Lower lobe of right lung (tissue), 2 donors: ENCODE measurements around the gene NUAK1. TPM values are rescaled to one million over a fixed set of nuclear protein-coding genes. Genes with fewer than 3 reads are reported as not detected.
A peak's percentile ranks its signal among the peaks of the same experiment; 100 is the strongest.

ENCODE experiments used
- ATAC-seq, 2 donors: fragments of 200-7000 bp; cut with Tn5 transposase; one replicate each; pipeline ENCODE4 v1.9.1; 2020 to 2022; ENCODE audit warnings: mild to moderate bottlenecking in 2 of 2, moderate library complexity in 2 of 2
- DNase-seq: peaks from one replicate; pipeline ENCODE4 v3.0.0-alpha.2; 2020
- H3K27ac ChIP-seq: fragments of 200-600 bp; one replicate; pipeline ENCODE4 v1.8.0; 2022
- H3K27me3 ChIP-seq: fragments of 200-600 bp; one replicate; pipeline ENCODE4 v1.8.0; 2022; ENCODE audit warnings: low read depth
- H3K36me3 ChIP-seq: fragments of 200-600 bp; one replicate; pipeline ENCODE4 v1.8.0; 2022; ENCODE audit warnings: mild to moderate bottlenecking
- H3K4me1 ChIP-seq: fragments of 200-600 bp; one replicate; pipeline ENCODE4 v1.8.0; 2022
- H3K4me3 ChIP-seq: fragments of 200-600 bp; one replicate; pipeline ENCODE4 v1.8.0; 2022; ENCODE audit warnings: mild to moderate bottlenecking
- H3K9me3 ChIP-seq: fragments of 200-600 bp; one replicate; pipeline ENCODE4 v1.8.0; 2022
- CTCF ChIP-seq: fragments of 200-600 bp; IDR thresholded peaks from one replicate; pipeline ENCODE4 v1.8.0; 2022; ENCODE audit warnings: antibody characterized with exemption, mild to moderate bottlenecking
- intact Hi-C: fragments of 100-400 bp; cut with DNase I; formaldehyde crosslinking; loops from one replicate; pipeline ENCODE4 v1.11.0; 2022
- total RNA-seq: library from RNA; stranded (reverse); fragmentation: NEBNext Ultra II Directional; extraction: Animal tissue kit (Norgen Biotek cat#: 25700); gene quantifications from one replicate; pipeline ENCODE4 v1.2.1, GENCODE V29; 2021
- donor health status: DM: no; HTN: yes; CAD: no; lungs with severe emphysema.

The NUAK1 gene
- total RNA-seq, 1 donor from 2014 or later, result 17.5 TPM

- no peak for TF ChIP-seq CTCF
- no peaks in the 10 kb centered on the region for H3K9me3 ChIP-seq
- peak in 1 of 2 donors; percentile 6 for ATAC-seq
- no peak overlapping the region for H3K4me3 ChIP-seq
- peaks cover 50% of the 10 kb centered on the region for H3K4me1 ChIP-seq
- no peaks in the 10 kb centered on the region for H3K27me3 ChIP-seq
- DNase-seq, result no peak
- peak overlapping the region; percentile 54 for H3K27ac ChIP-seq
- intact Hi-C loops, result no loop called here
- H3K36me3 ChIP-seq, result no peaks in the 10 kb centered on the region
Measured at GRCh38 chr12:106113446-106113823, 25.3 kb downstream of the NUAK1 start.

DNA sequence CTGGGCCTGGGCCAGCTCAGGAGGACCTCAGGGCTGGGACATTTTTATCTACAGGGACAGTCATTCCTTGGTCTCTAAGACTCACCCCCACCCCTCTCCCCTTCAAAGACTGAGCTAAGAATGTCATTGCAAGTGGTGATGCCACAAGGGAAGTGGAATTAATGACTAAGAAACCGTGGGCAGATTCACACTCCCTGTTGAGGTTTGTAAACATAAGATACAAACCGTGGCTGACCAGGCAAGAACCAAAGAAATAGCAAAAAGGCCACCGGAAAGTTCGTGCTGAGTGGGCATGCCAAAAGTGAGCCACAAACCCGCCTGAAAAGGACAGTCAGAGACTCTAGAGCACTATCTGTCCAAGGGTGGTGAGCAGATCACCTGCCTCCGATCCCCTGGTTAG lies 25.7 kb downstream of the NUAK1 start:
- intact Hi-C loops, result no loop called here
- no peaks in the 10 kb centered on the region for H3K36me3 ChIP-seq
- TF ChIP-seq CTCF, result no peak
- peaks cover 54% of the 10 kb centered on the region for H3K4me1 ChIP-seq
- ATAC-seq (no peak), DNase-seq (no peak)
- peak overlapping the region; percentile 54 for H3K27ac ChIP-seq
- no peak overlapping the region for H3K4me3 ChIP-seq
- no peaks in the 10 kb centered on the region for H3K27me3 ChIP-seq
- H3K9me3 ChIP-seq, result no peaks in the 10 kb centered on the region

DNA sequence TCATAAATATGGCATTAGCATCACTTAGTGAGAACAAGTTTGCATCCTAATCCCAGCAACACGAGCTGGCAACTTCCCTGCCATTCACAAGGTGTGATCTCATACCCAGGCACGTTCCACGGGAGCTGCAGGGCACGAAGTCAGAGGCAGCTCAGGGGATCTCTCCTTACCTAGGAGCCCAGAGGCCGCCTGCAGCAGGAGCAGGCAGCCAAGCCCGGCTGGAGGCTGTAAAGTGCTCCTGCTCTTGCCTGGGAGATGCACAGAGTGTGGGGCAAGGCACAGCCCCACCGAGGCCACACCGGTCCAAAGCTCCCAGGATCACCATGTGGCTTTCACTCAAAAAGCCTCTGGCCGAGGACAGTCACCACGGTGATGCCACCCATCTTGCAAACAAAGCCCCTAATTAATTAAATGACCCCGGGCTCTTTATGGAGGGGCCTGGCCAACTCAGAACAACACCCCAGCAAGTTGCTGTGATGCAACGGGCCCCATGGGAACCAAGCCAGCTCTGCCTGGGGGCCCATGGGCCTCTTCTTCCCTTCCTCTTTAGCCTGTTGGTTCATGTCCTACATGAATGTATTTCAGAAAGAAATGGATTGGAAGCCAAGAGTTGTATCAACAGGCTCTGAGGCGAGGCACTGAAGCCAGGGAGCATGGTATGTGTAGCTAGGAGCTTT lies 26.5 kb downstream of the NUAK1 start:
- no peaks in the 10 kb centered on the region for H3K36me3 ChIP-seq
- DNase-seq (no peak), ATAC-seq (no peak)
- H3K4me3 ChIP-seq, result no peak overlapping the region
- intact Hi-C loops, result no loop called here
- H3K27ac ChIP-seq, result no peak overlapping the region
- no peaks in the 10 kb centered on the region for H3K9me3 ChIP-seq
- H3K27me3 ChIP-seq, result no peaks in the 10 kb centered on the region
- TF ChIP-seq CTCF, result no peak
- peaks cover 52% of the 10 kb centered on the region for H3K4me1 ChIP-seq

DNA sequence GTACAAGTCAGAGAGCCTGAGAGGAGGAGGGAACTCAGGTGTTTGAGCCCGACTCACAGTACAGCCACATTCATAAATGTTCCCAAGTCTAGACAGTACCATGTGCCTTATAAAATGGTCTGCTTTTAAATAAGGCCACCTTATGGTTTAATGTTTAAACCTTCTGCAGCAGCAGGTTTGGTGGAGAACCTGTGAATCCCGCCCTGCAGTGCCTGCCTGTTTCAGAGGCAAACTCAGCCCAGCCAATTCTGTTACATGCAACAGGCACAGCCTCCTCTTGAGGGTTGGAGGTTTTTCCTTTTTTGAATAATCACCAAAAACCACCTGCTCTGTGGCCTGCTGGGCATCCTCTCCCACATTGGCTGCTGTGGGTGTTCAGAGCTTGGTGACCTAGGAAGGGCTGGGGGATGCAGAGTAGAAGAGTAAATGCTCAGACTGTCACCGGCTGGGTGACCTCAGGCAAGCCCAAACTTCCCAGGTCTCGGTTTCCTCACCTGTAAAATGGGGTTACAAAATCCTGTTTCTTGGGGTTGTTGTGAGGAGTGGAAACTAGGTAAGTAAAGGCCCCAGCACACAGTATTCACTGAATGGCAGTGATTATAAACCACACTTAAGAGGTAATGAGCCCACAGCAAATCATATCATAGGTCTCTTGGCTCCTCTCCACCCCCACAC lies 28.0 kb downstream of the NUAK1 start:
- intact Hi-C loops, result no loop called here
- DNase-seq (no peak), ATAC-seq (no peak)
- no peaks in the 10 kb centered on the region for H3K9me3 ChIP-seq
- TF ChIP-seq CTCF, result no peak
- H3K4me3 ChIP-seq, result no peak overlapping the region
- H3K36me3 ChIP-seq, result no peaks in the 10 kb centered on the region
- H3K27me3 ChIP-seq, result no peaks in the 10 kb centered on the region
- H3K4me1 ChIP-seq, result peaks cover 60% of the 10 kb centered on the region
- H3K27ac ChIP-seq, result no peak overlapping the region

GRCh38 chr12:106109168-106109910 lies 29.4 kb downstream of the NUAK1 start:
- no peaks in the 10 kb centered on the region for H3K36me3 ChIP-seq
- H3K27me3 ChIP-seq, result no peaks in the 10 kb centered on the region
- no peak for TF ChIP-seq CTCF
- no peak for ATAC-seq
- no peak overlapping the region for H3K4me3 ChIP-seq
- no peak for DNase-seq
- no peaks in the 10 kb centered on the region for H3K9me3 ChIP-seq
- H3K4me1 ChIP-seq, result peaks cover 54% of the 10 kb centered on the region
- intact Hi-C loops, result no loop called here
- no peak overlapping the region for H3K27ac ChIP-seq
